SK-N-SH (cell line): Measurements from ENCODE around the gene POLA2. TPM values are rescaled to one million over a fixed set of nuclear protein-coding genes. Genes with fewer than 3 reads are reported as not detected.

Experiments used
- CTCF ChIA-PET: fragments of 300-600, 350-600 bp; formaldehyde crosslinking; extraction: SDS; loops from one replicate; lab custom pipeline; 2021; lab: Yijun Ruan, JAX
- POLR2A ChIA-PET: fragments of 350-600 bp; sonication (Branson Sonifier 250); formaldehyde crosslinking; extraction: SDS; loops from one replicate; lab custom pipeline; 2020; ENCODE audit warnings: antibody characterized with exemption, inconsistent platforms; lab: Yijun Ruan, JAX
- DNase-seq: peaks from one replicate; pipeline ENCODE4 v3.0.0; 2012
- H2AFZ ChIP-seq: fragments of 200-600 bp; sonication (generic); 2 replicates; pipeline ENCODE4 v1.8.1; 2016; ENCODE audit warnings: antibody characterized with exemption, mild to moderate bottlenecking, low read depth
- H3F3A ChIP-seq: fragments of 200-600 bp; sonication (generic); replicated peaks from 2 replicates; pipeline ENCODE3; 2016; ENCODE audit warnings: antibody characterized with exemption, mild to moderate bottlenecking; ENCODE audit not compliant: insufficient read depth
- H3K27ac ChIP-seq, 2 experiments: fragments of 200-500 bp in 1 of 2; fragments of 200-600 bp in 1 of 2; sonication (Bioruptor generic) in 1 of 2; sonication (generic), shearing (Covaris generic) in 1 of 2; 2 replicates each; pipeline versions ENCODE4 v1.5.1 to v1.6.1; 2014 to 2016; ENCODE audit warnings: low read depth in 2 of 2, inconsistent platforms in 1 of 2, low read length in 1 of 2, mild to moderate bottlenecking in 1 of 2, mixed read lengths in 1 of 2
- H3K27me3 ChIP-seq: fragments of 200-600 bp; sonication (generic), shearing (Covaris generic); 2 replicates; pipeline ENCODE4 v1.6.1; 2016; ENCODE audit warnings: mixed run types; ENCODE audit not compliant: insufficient read depth
- H3K36me3 ChIP-seq, 2 experiments: fragments of 200-500 bp in 1 of 2; fragments of 200-600 bp in 1 of 2; sonication (Bioruptor generic) in 1 of 2; sonication (generic) in 1 of 2; replicated peaks in 1 of 2; 2 replicates each; pipeline versions ENCODE3 to v1.5.1; 2014 to 2016; ENCODE audit warnings: low read length in 1 of 2, mild to moderate bottlenecking in 1 of 2; ENCODE audit not compliant: insufficient read depth in 2 of 2, control insufficient read depth in 1 of 2
- H3K4me1 ChIP-seq, 2 experiments: fragments of 200-500 bp in 1 of 2; fragments of 200-600 bp in 1 of 2; sonication (Bioruptor generic) in 1 of 2; sonication (generic), shearing (Covaris generic) in 1 of 2; 2 replicates each; pipeline versions ENCODE4 v1.5.1 to v1.6.1; 2014 to 2016; ENCODE audit warnings: low read depth in 1 of 2, low read length in 1 of 2, mixed run types in 1 of 2; ENCODE audit not compliant: insufficient read depth in 2 of 2, control insufficient read depth in 1 of 2
- H3K4me2 ChIP-seq: fragments of 200-600 bp; sonication (generic), shearing (Covaris generic); 2 replicates; pipeline ENCODE4 v1.6.1; 2017; ENCODE audit warnings: mixed run types
- H3K4me3 ChIP-seq, 2 experiments: fragments of 200-500 bp in 1 of 2; fragments of 200-600 bp in 1 of 2; sonication (Bioruptor generic) in 1 of 2; sonication (generic), shearing (Covaris generic) in 1 of 2; 2 replicates each; pipeline versions ENCODE4 v1.5.1 to v1.8.1; 2014 to 2016; ENCODE audit warnings: low read depth in 2 of 2, inconsistent platforms in 1 of 2, low read length in 1 of 2, mild to moderate bottlenecking in 1 of 2, mixed read lengths in 1 of 2, moderate library complexity in 1 of 2
- H3K79me2 ChIP-seq: fragments of 200-600 bp; sonication (generic); 2 replicates; pipeline ENCODE4 v1.8.1; 2017; ENCODE audit warnings: mild to moderate bottlenecking; ENCODE audit not compliant: insufficient read depth
- H3K9ac ChIP-seq: fragments of 200-600 bp; sonication (generic); 2 replicates; pipeline ENCODE4 v1.6.1; 2017; ENCODE audit warnings: mixed run types
- H3K9me2 ChIP-seq: fragments of 200-600 bp; sonication (generic); 2 replicates; pipeline ENCODE4 v1.6.1; 2017; ENCODE audit warnings: mixed run types
- H3K9me3 ChIP-seq: fragments of 200-600 bp; sonication (generic); 2 replicates; pipeline ENCODE4 v1.6.1; 2017; ENCODE audit warnings: mixed run types, mild to moderate bottlenecking, moderate library complexity
- H4K20me1 ChIP-seq: fragments of 200-600 bp; sonication (generic); 2 replicates; pipeline ENCODE4 v1.6.1; 2017; ENCODE audit warnings: mild to moderate bottlenecking, mixed run types; ENCODE audit not compliant: insufficient read depth
- ELF1 ChIP-seq: IDR thresholded peaks from 2 replicates; pipeline ENCODE4 v1.4.0; 2012
- EZH2phosphoT487 ChIP-seq: fragments of 200-600 bp; sonication (generic); IDR thresholded peaks from 2 replicates; pipeline ENCODE4 v1.6.1; 2017; ENCODE audit warnings: low read depth, mixed run types, mild to moderate bottlenecking, antibody characterized with exemption, moderate library complexity, borderline replicate concordance
- FOXM1 ChIP-seq: IDR thresholded peaks from 2 replicates; pipeline ENCODE4 v1.4.0; 2012; ENCODE audit warnings: low read depth, mild to moderate bottlenecking
- GATA2 ChIP-seq: sonication (generic); formaldehyde crosslinking; IDR thresholded peaks from 2 replicates; pipeline ENCODE4 v1.5.0; 2020; ENCODE audit warnings: mild to moderate bottlenecking, missing genetic modification reagents
- MEF2A ChIP-seq: IDR thresholded peaks from 2 replicates; pipeline ENCODE4 v1.4.0; 2012; ENCODE audit warnings: low read depth, borderline replicate concordance
- NFIC ChIP-seq: IDR thresholded peaks from 2 replicates; pipeline ENCODE4 v1.4.0; 2012; ENCODE audit warnings: borderline replicate concordance
- POLR2AphosphoS5 ChIP-seq: IDR thresholded peaks from 2 replicates; pipeline ENCODE4 v1.6.1; 2012; ENCODE audit warnings: low read depth, low read length
- RCOR1 ChIP-seq: fragments of 150-350 bp; IDR thresholded peaks from 2 replicates; pipeline ENCODE4 v1.6.1; 2017; ENCODE audit warnings: antibody characterized with exemption, low read length
- RFX5 ChIP-seq: IDR thresholded peaks from 2 replicates; pipeline ENCODE4 v1.6.1; 2012; ENCODE audit warnings: mild to moderate bottlenecking, improper control_type of control experiment, low read length
- RXRA ChIP-seq: IDR thresholded peaks from 2 replicates; pipeline ENCODE4 v1.4.0; 2012; ENCODE audit warnings: low read depth, mild to moderate bottlenecking, borderline replicate concordance
- SIN3A ChIP-seq: IDR thresholded peaks from 2 replicates; pipeline ENCODE4 v1.6.1; 2012; ENCODE audit warnings: low read depth, mild to moderate bottlenecking, low read length, moderate library complexity, borderline replicate concordance
- SMC3 ChIP-seq: IDR thresholded peaks from 2 replicates; pipeline ENCODE4 v1.6.1; 2012; ENCODE audit warnings: low read depth, low read length, improper control_type of control experiment
- TAF1 ChIP-seq: IDR thresholded peaks from 2 replicates; pipeline ENCODE4 v1.6.1; 2012; ENCODE audit warnings: low read depth, mild to moderate bottlenecking, low read length, moderate library complexity, borderline replicate concordance
- TEAD4 ChIP-seq: IDR thresholded peaks from 2 replicates; pipeline ENCODE4 v1.4.0; 2012; ENCODE audit warnings: mild to moderate bottlenecking, borderline replicate concordance; ENCODE audit not compliant: insufficient read depth
- YY1 ChIP-seq: IDR thresholded peaks from 2 replicates; pipeline ENCODE4 v1.4.0; 2012; ENCODE audit warnings: low read depth, mild to moderate bottlenecking
- WGBS: methylation state at CpG from one replicate; pipeline ENCODE4 v1.1.6; 2017; ENCODE audit warnings: low lambda C conversion rate; 5-methylcytosine and 5-hydroxymethylcytosine counted together
- polyA plus RNA-seq, 3 experiments: library from polyadenylated mRNA; depleted of rRNA; stranded (reverse); fragments of >200 nt; gene quantifications; 2 replicates each; pipeline ENCODE4 v1.2.3, GENCODE V29; 2012
- TF ChIP-seq, protein P1 (sequence below): fragments of 150-350 bp; IDR thresholded peaks from 2 replicates; pipeline ENCODE4 v1.6.1; 2017; ENCODE audit warnings: antibody characterized with exemption, low read length, low read depth, borderline replicate concordance
- TF ChIP-seq, protein P2 (sequence below): fragments of 200-600 bp; sonication (generic); IDR thresholded peaks from 2 replicates; pipeline ENCODE4 v1.6.1; 2017; ENCODE audit warnings: antibody characterized with exemption, mild to moderate bottlenecking, moderate library complexity
- TF ChIP-seq, protein P3 (sequence below): IDR thresholded peaks from 2 replicates; pipeline ENCODE4 v1.4.0; 2012; ENCODE audit warnings: low read depth, borderline replicate concordance

Gene POLA2
- polyA plus RNA-seq, 1 of the 3 experiments (the other 2 are of a cell fraction): 18.4 TPM

DNA sequence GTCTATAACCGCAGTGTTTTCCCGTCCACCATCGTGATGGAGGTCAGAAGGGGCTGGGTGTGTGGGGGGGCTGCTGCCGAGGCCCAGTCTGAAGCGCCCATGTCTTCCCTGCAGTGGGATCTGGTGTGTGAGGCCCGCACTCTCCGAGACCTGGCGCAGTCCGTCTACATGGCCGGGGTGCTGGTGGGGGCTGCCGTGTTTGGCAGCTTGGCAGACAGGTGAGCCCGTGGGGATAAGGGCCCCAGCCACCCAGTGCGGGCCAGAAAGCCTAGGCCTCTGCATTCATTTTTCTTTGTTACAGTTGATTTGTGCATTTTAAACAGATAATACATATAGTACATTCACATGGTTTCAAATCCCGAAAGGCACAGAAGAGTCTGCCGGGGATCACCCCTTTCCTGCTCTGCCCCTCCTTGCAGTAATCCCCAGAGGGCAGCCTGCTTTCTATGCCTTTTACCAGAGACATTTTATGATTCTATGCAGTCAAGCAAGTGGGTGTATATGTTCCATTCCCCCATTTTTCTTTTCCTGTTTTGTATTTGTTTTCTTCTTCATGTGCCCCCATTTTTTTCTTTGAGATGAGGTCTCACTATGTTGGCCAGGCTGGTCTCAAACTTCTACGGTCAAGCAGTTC is 47.4 kb upstream of the POLA2 start:
- Histone ChIP-seq H3K4me1 (no peaks in the 10 kb centered on the region; a peak in 1 of 4 replicates), H3K27ac (no peak overlapping the region), H4K20me1 (no peaks in the 10 kb centered on the region), H3F3A (peaks cover 3% of the 10 kb centered on the region), H3K4me3 (no peak overlapping the region), H3K9ac (no peak overlapping the region), H3K9me2 (no peaks in the 10 kb centered on the region), H2AFZ (no peak overlapping the region), H3K27me3 (no peaks in the 10 kb centered on the region), H3K4me2 (no peak overlapping the region), H3K79me2 (no peaks in the 10 kb centered on the region), H3K9me3 (no peaks in the 10 kb centered on the region), H3K36me3 (peaks cover 0 to 24% of the 10 kb centered on the region in 2 experiments)
- 90% methylated on average over 16 of the region's 16 CpGs for WGBS
- no peak for DNase-seq
- ChIA-PET CTCF (interaction anchor here (0.6 to 1.0 kb wide), 2 partner anchors 11 to 13 kb away, joined by 3 read pairs; no protein-coding TSS in a partner anchor), POLR2A (interaction anchor here (1.0 kb wide), 1 partner anchor 28 kb away, joined by 3 read pairs; no protein-coding TSS in a partner anchor)
- TF ChIP-seq SMC3: no peak
- TF ChIP-seq RCOR1: no peak
- no peak for TF ChIP-seq MEF2A
- TF ChIP-seq, protein P1, sequence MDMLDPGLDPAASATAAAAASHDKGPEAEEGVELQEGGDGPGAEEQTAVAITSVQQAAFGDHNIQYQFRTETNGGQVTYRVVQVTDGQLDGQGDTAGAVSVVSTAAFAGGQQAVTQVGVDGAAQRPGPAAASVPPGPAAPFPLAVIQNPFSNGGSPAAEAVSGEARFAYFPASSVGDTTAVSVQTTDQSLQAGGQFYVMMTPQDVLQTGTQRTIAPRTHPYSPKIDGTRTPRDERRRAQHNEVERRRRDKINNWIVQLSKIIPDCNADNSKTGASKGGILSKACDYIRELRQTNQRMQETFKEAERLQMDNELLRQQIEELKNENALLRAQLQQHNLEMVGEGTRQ: no peak
- no peak for TF ChIP-seq FOXM1
- TF ChIP-seq RFX5: no peak
- TF ChIP-seq, protein P2, sequence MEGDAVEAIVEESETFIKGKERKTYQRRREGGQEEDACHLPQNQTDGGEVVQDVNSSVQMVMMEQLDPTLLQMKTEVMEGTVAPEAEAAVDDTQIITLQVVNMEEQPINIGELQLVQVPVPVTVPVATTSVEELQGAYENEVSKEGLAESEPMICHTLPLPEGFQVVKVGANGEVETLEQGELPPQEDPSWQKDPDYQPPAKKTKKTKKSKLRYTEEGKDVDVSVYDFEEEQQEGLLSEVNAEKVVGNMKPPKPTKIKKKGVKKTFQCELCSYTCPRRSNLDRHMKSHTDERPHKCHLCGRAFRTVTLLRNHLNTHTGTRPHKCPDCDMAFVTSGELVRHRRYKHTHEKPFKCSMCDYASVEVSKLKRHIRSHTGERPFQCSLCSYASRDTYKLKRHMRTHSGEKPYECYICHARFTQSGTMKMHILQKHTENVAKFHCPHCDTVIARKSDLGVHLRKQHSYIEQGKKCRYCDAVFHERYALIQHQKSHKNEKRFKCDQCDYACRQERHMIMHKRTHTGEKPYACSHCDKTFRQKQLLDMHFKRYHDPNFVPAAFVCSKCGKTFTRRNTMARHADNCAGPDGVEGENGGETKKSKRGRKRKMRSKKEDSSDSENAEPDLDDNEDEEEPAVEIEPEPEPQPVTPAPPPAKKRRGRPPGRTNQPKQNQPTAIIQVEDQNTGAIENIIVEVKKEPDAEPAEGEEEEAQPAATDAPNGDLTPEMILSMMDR: no peak
- no peak for TF ChIP-seq ELF1
- TF ChIP-seq, protein P3, sequence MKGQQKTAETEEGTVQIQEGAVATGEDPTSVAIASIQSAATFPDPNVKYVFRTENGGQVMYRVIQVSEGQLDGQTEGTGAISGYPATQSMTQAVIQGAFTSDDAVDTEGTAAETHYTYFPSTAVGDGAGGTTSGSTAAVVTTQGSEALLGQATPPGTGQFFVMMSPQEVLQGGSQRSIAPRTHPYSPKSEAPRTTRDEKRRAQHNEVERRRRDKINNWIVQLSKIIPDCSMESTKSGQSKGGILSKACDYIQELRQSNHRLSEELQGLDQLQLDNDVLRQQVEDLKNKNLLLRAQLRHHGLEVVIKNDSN: no peak
- no peak for TF ChIP-seq YY1
- TF ChIP-seq POLR2AphosphoS5: no peak
- TF ChIP-seq EZH2phosphoT487: no peak
- TF ChIP-seq GATA2 (CRISPR knock-in tag): no peak
- no peak for TF ChIP-seq SIN3A
- no peak for TF ChIP-seq TAF1
- no peak for TF ChIP-seq NFIC
- TF ChIP-seq TEAD4: no peak
- no peak for TF ChIP-seq RXRA
